Common myeloid progenitor, CD34-positive (primary cell): ENCODE results near the gene S100A7A.
"Not testable (repeated sequence)": the region's sequence is repeated elsewhere in the genome, so short reads cannot be mapped to it uniquely, and the experiment has no call there.

Experiments used
- CTCF ChIA-PET: fragments of 350-600 bp; sonication (Branson Sonifier 250); formaldehyde crosslinking; loops from one replicate; lab custom pipeline; 2021; ENCODE audit warnings: antibody characterized with exemption; lab: Charles Lee
- POLR2A ChIA-PET: fragments of 350-600 bp; sonication (Branson Sonifier 250); formaldehyde crosslinking; loops from one replicate; lab custom pipeline; 2021; ENCODE audit warnings: antibody characterized with exemption; lab: Charles Lee
- DNase-seq, 3 donors: peaks; one replicate each; pipeline versions ENCODE4 v3.0.0 to v3.0.0-alpha.2; 2013
- H3K27ac ChIP-seq, 2 experiments: 1 replicate in 1 of 2; 2 replicates in 1 of 2; pipeline ENCODE4 v1.7.0; 2013; ENCODE audit warnings: inconsistent platforms in 2 of 2, low read length in 2 of 2, mild to moderate bottlenecking in 2 of 2, low read depth in 1 of 2, moderate library complexity in 1 of 2; ENCODE audit not compliant: severe bottlenecking in 2 of 2, insufficient read depth in 1 of 2, poor library complexity in 1 of 2
- H3K27me3 ChIP-seq, 5 experiments: replicated peaks in 2 of 5; 1 replicate in 3 of 5; 2 replicates in 2 of 5; pipeline versions ENCODE4 v1.6.1 to v1.7.0; 2013; ENCODE audit warnings: low read length in 4 of 5, mild to moderate bottlenecking in 2 of 5, moderate library complexity in 2 of 5, inconsistent platforms in 1 of 5; ENCODE audit not compliant: insufficient read depth in 5 of 5, control insufficient read depth in 4 of 5
- H3K36me3 ChIP-seq, 4 experiments: 1 replicate in 2 of 4; 2 replicates in 2 of 4; pipeline versions ENCODE4 v1.6.1 to v1.7.0; 2013; ENCODE audit warnings: low read length in 3 of 4, control low read depth in 1 of 4, mild to moderate bottlenecking in 1 of 4; ENCODE audit not compliant: control insufficient read depth in 4 of 4, insufficient read depth in 4 of 4
- H3K4me1 ChIP-seq, 4 experiments: 1 replicate in 3 of 4; 2 replicates in 1 of 4; pipeline versions ENCODE4 v1.6.1 to v1.7.1; 2013; ENCODE audit warnings: low read length in 3 of 4, mild to moderate bottlenecking in 3 of 4, control low read depth in 1 of 4, inconsistent platforms in 1 of 4, moderate library complexity in 1 of 4; ENCODE audit not compliant: control insufficient read depth in 4 of 4, insufficient read depth in 4 of 4; ENCODE audit errors: control extremely low read depth in 1 of 4
- H3K4me3 ChIP-seq, 7 experiments: 1 replicate in 4 of 7; 2 replicates in 3 of 7; pipeline versions ENCODE4 v1.5.1 to v1.7.0; 2013; ENCODE audit warnings: mild to moderate bottlenecking in 7 of 7, low read length in 6 of 7, moderate library complexity in 6 of 7, inconsistent platforms in 2 of 7, low read depth in 2 of 7, control low read depth in 1 of 7; ENCODE audit not compliant: insufficient read depth in 4 of 7, control insufficient read depth in 1 of 7; ENCODE audit errors: extremely low read depth in 1 of 7
- H3K9me3 ChIP-seq, 5 experiments: 1 replicate in 4 of 5; 2 replicates in 1 of 5; pipeline versions ENCODE4 v1.6.1 to v1.7.1; 2013; ENCODE audit warnings: low read length in 4 of 5, mild to moderate bottlenecking in 2 of 5, inconsistent platforms in 1 of 5, low read depth in 1 of 5, moderate library complexity in 1 of 5; ENCODE audit not compliant: control insufficient read depth in 4 of 5, insufficient read depth in 2 of 5; ENCODE audit errors: control extremely low read depth in 1 of 5
- WGBS: methylation state at CpG from one replicate; pipeline ENCODE4 v1.1.5; 2013; ENCODE audit not compliant: insufficient coverage; 5-methylcytosine and 5-hydroxymethylcytosine counted together

The S100A7A gene

DNA sequence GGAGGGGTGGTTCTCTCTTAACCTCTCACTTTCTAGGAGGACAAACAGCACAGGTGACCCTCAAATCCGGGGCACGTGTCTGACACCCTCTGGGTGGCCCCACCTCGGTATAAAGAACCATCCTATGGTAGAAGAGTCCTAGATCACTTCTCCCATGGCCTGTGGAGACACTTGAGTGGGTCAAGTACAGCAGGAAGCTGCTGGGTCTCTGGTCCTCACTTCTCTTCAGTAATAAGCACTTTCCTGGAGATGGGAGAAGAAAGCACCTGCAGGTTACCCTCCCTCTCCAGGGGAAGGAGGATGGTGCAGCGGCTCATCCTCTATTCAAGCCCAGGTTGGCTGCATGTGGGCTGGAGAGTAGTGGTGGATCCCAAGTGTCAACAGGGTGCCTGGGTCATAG, 27.2 kb downstream of the S100A7A start:
- no peak for DNase-seq
- CTCF ChIA-PET: interaction anchor here (0.8 kb wide), 1 partner anchor 13 kb away, joined by 3 read pairs; no protein-coding TSS in a partner anchor
- WGBS: 63% methylated on average over 4 of the region's 4 CpGs
- Histone ChIP-seq H3K27ac (no peak overlapping the region), H3K9me3 (peaks cover 0 to 5% (median 0%) of the 10 kb centered on the region in 5 experiments), H3K4me3 (no peak overlapping the region), H3K4me1 (no peaks in the 10 kb centered on the region), H3K36me3 (no peaks in the 10 kb centered on the region), H3K27me3 (peaks cover 0 to 26% (median 0%) of the 10 kb centered on the region in 5 experiments)
- POLR2A ChIA-PET: no interaction called here

DNA sequence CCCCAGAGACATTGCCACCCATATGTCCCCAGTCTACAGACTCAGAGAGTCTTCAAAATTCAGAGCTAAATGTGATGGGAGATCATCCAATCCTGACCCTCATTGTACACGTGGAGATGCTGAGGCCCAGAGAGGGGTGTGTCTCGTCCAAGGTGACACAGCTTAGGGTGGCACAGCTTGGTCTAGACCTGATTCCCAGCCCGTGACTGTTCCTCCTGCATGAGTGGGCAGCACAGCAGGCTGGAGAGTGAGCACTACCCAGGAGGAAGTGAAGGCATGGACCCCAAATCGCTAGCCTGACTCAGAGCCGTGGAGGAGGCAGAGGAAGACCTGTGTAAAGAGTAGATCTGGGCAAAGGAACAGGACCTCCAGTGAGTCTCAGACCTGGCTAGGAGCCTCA, 27.8 kb downstream of the S100A7A start:
- DNase-seq: no peak
- ChIA-PET POLR2A (no interaction called here), CTCF (interaction anchor here (0.8 kb wide), 1 partner anchor 14 kb away, joined by 3 read pairs; no protein-coding TSS in a partner anchor)
- Histone ChIP-seq H3K36me3 (no peaks in the 10 kb centered on the region), H3K4me1 (no peaks in the 10 kb centered on the region), H3K27me3 (peaks cover 0 to 26% (median under 1%) of the 10 kb centered on the region in 5 experiments), H3K9me3 (peaks cover 0 to 5% (median 0%) of the 10 kb centered on the region in 5 experiments), H3K4me3 (no peak overlapping the region), H3K27ac (no peak overlapping the region)
- 78% methylated on average over 5 of the region's 5 CpGs for WGBS

- H3K36me3 ChIP-seq: no peaks in the 10 kb centered on the region
- peaks cover 0 to 5% (median 0%) of the 10 kb centered on the region in 5 experiments for H3K9me3 ChIP-seq
- CTCF ChIA-PET: no interaction called here
- DNase-seq: no peak
- no peaks in the 10 kb centered on the region for H3K4me1 ChIP-seq
- POLR2A ChIA-PET: no interaction called here
- no CpG with 5 or more reads among the region's 1 CpG for WGBS
- H3K27me3 ChIP-seq: peaks cover 0 to 28% (median 2%) of the 10 kb centered on the region in 5 experiments
- H3K4me3 ChIP-seq: no peak overlapping the region
- H3K27ac ChIP-seq: no peak overlapping the region
Measured at GRCh38 chr1:153447498-153448170, 31.3 kb downstream of the S100A7A start.

DNA sequence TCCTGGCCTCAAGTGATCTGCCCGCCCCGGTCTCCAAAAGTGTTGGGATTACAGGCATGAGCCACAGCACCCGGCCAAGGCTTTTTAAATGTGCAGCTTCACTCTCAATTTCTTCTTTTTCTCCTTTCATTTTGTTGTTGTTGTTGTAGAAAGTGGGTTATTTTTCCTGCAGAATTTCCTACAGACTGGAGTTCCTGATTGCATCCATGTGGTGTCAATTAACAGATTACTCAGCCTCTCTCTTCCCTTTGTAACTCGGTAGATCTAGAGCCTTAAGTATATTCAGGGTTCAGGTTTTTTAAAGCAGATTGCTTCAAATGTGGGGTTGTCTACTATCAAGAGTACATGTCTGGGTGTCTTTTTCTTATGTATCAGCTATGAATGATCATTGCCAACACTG, 32.5 kb downstream of the S100A7A start:
- DNase-seq, POLR2A ChIA-PET, H3K36me3 ChIP-seq, H3K9me3 ChIP-seq, H3K4me3 ChIP-seq, H3K4me1 ChIP-seq, H3K27ac ChIP-seq: not testable (repeated sequence)
- peaks cover 0 to 23% (median 2%) of the 10 kb centered on the region in 5 experiments for H3K27me3 ChIP-seq
- CTCF ChIA-PET: interaction anchor here (0.8 kb wide), 1 partner anchor 225 kb away, joined by 4 read pairs; no protein-coding TSS in a partner anchor
- WGBS: 100% methylated on average over 1 of the region's 4 CpGs

- Histone ChIP-seq H3K27ac (no peak overlapping the region), H3K4me3 (no peak overlapping the region), H3K4me1 (no peaks in the 10 kb centered on the region), H3K27me3 (peaks cover 0 to 4% (median 2%) of the 10 kb centered on the region in 5 experiments), H3K36me3 (no peaks in the 10 kb centered on the region), H3K9me3 (no peaks in the 10 kb centered on the region)
- 83% methylated on average over 1 of the region's 1 CpG for WGBS
- no peak for DNase-seq
- POLR2A ChIA-PET: no interaction called here
- CTCF ChIA-PET: no interaction called here
Measured at GRCh38 chr1:153456396-153456795, 40.1 kb downstream of the S100A7A start.

- Histone ChIP-seq H3K27ac (no peak overlapping the region), H3K4me3 (no peak overlapping the region), H3K27me3 (peaks cover 0 to 9% (median 2%) of the 10 kb centered on the region in 5 experiments), H3K4me1 (no peaks in the 10 kb centered on the region), H3K9me3 (no peaks in the 10 kb centered on the region), H3K36me3 (no peaks in the 10 kb centered on the region)
- DNase-seq: no peak
- 94% methylated on average over 2 of the region's 2 CpGs for WGBS
- POLR2A ChIA-PET: no interaction called here
- CTCF ChIA-PET: no interaction called here
Measured at GRCh38 chr1:153459655-153460054, 43.3 kb downstream of the S100A7A start.

- ChIA-PET POLR2A (no interaction called here), CTCF (no interaction called here)
- H3K36me3 ChIP-seq: no peaks in the 10 kb centered on the region
- no peak for DNase-seq
- WGBS: 100% methylated on average over 1 of the region's 4 CpGs
- peaks cover 0 to 9% (median 2%) of the 10 kb centered on the region in 5 experiments for H3K27me3 ChIP-seq
- no peaks in the 10 kb centered on the region for H3K4me1 ChIP-seq
- H3K27ac ChIP-seq: no peak within 1 kb of the TSS
- no peak within 1 kb of the TSS for H3K4me3 ChIP-seq
- no peaks in the 10 kb centered on the region for H3K9me3 ChIP-seq
Measured at GRCh38 chr1:153460551-153460950, 44.2 kb downstream of the S100A7A start, which contains the start of gene S100A7. S100A7 (minus strand) TSS chr1:153460651; CDS start chr1:153459013, 1,638 bp downstream.
